GM19467 (cell line): Measurements from ENCODE around the gene ASS1.

Experiments used
- ATAC-seq: cut with Tn5 transposase; IDR thresholded peaks from one replicate; pipeline ENCODE4 v1.9.1; 2021; ENCODE audit warnings: mild to moderate bottlenecking, moderate library complexity; ENCODE audit not compliant: unreplicated experiment

ASS1 gene

DNA sequence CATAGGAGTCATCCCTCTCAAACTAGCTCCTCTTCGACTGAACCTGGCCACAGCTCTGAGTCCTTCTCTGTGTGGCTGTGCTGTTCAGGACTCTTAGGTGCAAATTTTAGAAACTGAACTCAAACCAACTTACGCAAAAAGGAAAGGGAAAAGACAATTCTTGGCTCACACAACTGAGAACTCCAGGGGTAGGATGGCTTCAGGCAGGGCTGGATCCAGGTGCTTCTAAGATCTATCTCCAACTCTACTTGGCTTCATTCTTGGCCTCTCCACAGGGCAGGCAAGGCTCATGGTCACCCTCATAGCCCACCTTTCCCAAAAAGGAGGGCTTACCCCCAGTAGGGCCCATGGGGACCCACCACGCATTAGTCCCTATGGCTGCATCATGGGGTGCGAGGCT lies 8.1 kb downstream of the ASS1 start:
- ATAC-seq: no peak

DNA sequence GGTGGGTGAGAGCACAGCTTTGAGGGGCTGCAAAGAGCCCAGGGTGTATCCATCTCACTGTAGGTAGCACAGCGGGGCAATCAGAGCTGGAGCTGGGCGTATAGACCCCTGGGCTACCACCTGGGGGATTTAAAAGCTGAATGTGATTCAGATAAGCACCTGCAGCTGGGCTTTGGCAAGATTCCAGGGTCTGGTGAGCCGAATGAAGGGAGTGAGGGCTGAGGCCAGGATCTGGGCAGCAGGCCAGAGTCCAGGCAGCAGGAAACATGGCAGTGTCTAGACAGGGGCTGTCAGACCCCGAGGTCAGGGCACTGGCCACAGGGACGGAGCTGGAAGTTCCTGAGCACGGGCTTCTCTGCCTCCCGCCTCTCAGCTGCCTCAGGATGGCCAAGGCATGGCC lies 8.7 kb downstream of the ASS1 start:
- no peak for ATAC-seq

DNA sequence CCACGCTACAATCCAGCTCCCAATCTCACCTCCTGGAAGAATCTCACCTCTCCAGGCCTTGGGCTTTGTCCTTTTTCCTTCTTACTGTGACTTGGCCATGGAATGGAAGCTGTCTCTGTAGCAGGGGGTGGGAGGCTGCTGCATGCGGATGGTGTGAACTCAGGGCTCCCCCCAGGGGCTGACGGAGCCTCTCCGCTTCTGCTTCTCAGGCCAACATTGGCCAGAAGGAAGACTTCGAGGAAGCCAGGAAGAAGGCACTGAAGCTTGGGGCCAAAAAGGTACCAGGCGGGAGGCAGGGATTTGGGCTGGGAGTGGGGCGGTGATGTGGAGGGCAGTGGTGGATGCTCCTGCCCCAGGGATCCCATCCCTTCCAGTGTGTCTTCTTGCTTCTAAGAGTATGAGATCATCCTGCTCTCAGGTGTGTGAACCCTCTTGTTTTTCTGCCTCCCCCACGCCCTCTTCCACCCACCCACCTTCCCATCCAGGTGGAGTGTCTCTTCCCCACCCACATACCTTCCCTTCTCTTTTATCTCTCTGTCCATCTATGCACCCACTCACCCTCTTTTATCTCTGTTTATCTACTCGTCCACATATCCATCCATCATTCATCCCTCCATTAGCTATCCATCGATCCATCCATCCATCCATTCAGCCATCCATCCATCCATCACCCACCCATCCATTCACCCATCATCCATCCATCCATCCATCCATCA lies 9.5 kb downstream of the ASS1 start:
- no peak for ATAC-seq

DNA sequence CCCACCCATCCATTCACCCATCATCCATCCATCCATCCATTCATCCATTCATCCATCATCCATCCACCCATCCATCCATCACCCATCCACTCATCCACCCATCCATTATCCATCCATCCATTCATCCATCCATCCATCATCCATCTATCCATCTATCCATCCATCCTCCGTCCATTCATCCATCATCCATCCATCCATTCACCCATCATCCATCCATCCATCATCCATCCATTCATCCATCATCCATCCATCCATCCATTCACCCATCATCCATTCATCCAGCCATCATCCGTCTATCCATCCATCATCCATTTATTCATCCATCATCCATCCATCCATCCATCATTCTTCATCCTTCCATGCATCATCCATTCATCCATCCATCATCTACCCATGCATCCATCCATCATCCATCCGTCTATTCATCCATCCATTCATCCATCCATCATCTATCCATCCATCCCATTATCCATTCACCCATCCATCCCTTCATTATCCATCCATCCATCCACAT lies 10.1 kb downstream of the ASS1 start:
- no peak for ATAC-seq

DNA sequence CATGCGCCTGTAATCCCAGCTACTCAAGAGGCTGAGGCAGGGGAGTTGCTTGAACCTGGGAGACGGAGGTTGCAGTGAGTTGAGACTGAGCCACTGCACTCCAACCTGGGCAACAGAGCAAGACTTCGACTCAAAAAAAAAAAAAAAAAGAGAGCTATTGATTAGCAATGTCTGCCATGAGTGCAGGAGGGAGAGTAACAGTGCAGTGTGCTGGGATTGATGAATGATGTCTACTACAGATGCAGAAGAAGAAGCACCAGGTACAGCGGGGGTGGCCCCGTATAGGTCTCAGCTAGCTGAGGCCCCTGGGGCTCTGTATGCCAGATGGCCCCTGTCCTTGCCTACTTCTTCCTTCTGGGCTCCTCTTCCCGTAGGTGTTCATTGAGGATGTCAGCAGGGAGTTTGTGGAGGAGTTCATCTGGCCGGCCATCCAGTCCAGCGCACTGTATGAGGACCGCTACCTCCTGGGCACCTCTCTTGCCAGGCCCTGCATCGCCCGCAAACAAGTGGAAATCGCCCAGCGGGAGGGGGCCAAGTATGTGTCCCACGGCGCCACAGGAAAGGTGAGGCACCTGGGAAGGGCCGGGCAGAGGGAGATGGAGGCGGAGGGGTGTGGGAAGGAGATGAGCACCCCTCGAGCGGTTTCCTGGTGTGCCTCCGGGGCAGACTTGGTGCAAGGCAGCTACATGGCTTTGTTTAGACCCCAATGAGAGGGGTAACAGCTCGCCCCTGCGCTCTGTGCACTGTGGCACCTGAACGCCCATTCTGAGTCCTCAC lies 13.5 kb downstream of the ASS1 start:
- ATAC-seq: no peak

DNA sequence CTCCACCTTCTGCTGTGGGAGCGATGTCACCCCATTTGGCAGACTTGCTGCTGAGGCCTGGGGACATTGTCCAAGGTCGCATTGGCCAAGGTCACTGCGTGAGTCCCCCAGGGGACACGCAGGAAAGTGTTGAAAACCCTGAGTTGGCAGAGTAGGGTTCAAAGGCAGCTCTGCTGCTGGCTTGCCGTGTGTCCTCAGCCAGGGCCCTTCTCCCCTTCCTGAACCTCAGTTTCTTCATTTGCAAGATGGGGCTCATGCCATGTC lies 14.0 kb downstream of the ASS1 start:
- ATAC-seq: no peak

DNA sequence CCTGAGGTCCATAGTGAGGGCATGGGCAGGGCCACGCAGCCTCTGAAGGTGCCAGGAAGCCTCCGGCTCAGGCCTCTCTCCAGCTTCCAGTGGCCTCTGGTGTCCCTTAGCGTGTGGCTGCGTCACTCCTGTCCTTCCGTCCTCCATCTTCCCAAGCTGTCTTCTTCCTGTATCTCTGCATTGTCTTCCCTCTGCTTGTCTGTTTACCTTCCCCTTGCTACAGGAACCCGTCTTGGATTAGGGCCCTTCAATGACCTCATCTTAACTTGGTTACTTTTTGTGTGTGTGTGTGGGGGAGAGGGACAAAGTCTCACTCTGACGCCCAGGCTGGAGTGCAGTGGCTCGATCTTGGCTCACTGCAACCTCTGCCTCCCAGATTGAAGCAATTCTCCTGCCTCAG lies 14.4 kb downstream of the ASS1 start:
- ATAC-seq: no peak

DNA sequence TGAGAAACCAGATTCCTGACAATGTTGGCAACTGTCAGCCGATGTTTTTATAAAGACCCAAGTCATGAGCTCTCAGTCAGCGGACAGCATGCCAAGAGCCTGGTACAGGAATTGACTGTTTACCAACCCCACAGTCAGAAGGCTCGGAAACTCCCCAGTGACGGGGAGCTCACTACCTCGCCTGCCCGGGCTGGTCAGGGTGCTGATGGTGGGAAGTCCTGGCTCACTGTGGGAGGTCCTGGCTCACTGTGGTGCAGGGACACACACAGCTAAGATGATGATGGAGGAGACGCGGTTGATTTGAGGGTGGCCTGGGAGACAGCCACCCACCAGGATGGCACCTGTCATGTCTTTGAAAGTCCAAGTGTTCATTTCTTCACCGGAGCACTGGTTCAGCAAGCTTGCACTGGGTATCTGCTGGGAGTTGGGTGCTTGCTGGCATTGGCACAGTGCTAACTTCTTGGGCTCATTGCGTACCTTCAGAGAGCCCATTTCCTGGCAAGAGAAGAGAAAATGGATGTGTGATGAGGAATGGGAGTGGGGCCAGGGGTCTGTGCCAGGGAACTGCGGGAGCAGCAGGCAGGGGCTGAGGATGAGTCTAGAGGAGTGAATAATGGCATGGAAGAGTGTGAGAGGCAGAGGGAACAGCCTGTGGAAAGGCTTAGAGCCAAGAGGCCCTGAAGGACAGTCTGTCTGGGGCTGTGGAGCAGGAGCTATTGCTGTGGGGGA lies 15.3 kb downstream of the ASS1 start:
- no peak for ATAC-seq

DNA sequence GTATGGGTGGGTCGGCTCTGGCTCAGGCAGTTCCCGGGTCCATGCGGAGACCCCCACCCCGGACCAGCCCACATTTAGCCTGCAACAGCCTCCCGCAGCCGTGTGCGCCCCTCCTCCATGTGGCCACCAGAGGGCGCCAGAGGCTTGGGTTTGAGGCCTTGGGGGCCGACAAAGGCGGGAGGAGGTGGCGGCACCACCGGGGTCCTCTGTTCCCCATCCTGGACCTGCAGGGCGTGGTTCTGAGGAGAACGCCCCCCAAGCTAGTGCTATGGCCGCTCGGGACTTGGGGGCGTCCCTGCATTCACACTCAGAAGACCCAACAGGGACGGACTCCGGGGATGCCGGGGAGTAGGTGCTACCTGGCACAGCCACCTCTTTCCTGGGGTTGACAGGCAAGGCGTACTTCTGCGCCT lies 16.5 kb downstream of the ASS1 start:
- no peak for ATAC-seq

DNA sequence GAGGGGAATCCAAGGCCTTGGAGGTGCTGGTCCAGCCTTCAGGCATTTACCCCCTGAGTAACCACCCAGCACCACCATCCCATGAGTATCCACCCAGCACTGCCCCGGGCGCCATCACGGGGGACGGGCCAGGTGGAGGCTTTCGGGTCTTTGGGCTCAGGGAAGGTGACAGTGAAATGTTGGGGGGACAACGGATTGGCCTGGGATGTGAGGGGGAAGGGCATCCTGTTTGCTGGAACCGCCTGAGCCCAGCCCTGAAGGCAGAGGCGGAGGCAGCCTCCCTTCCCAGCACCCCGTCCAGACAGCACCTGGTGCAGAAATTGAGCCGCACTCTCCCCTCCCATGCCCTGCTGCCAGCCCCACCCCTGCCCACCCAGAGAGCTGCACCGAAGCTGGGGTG lies 17.0 kb downstream of the ASS1 start:
- no peak for ATAC-seq

DNA sequence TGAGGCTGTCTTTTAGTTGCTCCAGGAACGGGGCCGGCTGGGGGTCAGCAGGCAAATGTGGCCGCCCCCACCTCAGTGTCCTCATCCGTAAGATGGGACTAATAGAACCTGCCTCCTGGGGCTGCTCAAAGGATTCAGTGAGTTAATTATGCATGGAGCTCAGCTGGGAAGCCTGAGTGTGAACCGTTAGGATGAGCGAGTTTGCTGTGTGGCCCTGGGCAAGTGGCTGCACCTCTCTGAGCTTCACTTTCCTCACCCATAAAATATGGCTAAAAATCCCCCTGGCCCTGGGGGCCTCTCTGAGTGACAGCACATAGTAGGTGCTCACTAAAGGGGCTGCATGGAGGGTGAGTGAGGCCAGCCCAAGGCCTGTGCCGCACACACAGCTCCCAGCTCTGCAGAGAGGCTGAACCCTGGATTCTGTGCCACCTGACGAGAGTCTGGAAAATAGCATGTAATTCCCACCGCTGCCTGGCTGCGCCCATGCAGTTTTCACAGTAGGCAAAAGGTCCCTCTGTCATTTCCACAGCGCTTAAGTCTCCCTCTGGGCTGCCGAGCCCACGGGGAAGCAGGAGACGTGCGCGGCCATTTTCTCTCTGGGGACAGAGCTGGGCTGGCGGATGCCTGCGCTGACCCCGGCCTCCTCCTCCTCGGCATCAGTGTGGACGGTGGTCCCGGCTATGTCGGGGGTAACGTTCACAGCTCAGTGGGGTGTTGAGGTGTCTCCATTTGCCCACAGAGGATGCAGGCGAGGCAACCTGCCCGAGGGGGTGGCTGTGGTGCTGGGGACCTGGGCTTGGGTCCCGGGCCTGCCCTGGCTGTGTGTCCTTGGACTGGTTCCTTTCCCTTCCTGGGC lies 18.2 kb downstream of the ASS1 start:
- ATAC-seq: no peak

DNA sequence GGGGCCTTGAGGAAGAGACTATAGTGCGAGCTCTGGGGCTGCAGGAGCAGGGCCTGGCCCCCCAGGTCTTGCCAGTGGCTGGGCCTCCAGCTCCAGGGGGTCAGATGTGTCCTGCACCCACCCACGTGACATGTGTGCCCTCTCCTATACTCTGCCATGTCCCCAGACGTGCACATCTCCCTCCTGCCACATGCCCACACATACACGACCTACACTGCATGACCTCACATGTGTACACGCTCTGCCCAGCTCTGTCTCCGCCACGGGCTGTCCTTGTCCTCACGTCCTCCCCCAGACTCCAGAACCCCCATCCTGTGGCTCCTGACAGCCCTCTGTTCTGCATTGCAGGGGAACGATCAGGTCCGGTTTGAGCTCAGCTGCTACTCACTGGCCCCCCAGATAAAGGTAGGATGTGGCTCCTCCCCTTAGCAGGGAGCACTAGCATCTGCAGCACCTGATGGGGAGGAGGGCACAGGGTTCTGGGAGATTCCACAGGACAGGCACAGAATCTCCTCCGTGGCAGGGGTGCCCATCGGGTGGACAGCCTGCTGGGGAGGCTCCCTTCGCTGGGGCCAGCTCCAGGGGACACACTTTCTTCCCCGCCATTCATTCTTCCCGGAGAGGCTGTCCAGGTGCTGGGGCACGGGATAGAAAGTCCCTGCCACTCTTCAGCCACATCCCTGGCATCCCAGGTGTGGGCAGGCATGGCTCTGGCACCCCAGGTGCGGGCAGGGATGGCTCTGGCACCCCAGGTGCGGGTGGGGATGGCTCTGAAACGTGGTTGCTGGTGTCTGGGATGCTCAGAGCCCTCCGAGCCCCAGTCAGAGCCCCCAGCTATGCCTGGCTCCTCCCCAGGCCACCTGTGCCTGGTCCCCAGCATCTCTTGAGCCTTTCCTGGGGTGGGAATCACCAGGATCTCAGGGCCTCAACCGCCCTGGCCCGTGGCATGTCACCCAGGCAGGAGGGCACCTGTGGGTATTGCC lies 19.3 kb downstream of the ASS1 start:
- no peak for ATAC-seq

DNA sequence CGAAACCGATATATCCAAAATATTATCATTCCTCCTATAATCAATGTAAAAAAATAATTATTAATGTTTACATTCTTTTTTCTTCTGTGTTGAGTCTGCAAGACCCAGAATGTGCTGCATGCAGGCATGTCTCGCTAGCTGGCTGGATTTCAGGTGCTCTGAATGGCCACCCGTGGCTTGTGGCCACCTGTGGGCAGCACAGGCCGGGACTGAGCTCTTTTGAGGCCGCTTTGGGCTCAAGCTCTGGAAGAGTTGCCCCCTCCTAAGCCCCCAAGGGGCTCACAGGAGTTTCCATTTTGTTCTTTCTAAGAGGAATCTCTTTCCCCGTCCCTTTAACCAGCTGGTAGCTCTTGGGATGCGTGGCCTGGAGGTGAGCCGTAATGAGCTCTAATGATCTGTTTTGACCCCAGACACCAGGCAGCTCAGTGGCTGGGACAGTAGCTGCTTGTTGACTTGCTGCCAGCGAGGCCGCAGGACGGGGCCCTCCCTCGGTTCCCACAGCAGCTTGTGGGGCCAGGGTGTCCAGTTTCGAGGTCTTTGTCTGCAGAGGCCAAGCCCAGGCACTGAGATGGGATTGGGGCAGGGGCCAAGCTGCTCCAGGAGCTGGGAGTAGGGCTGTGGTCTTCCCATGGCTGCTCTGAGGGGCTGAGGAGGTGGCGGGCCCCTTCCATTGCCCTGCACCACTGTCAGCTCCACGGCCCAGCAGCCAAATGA lies 20.8 kb downstream of the ASS1 start:
- ATAC-seq: no peak

DNA sequence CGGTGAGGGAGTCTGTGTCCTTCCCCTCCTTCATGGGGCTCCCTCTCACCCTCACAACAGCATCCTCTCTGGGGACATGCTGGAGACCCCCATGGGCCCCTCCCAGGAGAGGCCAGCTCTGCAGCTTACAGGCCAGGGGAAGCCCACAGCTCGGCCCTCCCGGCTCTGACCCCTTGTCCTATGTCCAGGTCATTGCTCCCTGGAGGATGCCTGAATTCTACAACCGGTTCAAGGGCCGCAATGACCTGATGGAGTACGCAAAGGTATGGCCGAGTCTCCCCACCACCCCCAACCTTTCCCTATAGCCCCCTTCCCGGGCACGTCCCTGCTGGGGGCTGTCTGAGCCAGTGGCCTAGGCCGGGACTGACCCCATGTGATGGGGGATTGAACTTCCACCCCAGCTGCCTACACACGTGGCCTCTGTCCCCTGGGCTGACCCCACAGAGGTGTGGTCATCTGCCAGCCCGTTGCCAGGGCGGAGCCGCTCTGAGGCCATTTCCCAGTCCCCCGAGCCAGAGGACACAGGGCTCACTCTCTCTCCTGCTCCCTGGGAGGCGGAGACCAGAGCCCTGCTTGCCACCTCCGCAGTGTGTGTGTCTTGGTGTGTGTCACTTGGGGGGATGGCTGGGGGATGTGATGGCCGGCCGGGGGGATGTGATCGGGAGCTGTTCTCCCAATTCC lies 21.9 kb downstream of the ASS1 start:
- ATAC-seq: no peak

DNA sequence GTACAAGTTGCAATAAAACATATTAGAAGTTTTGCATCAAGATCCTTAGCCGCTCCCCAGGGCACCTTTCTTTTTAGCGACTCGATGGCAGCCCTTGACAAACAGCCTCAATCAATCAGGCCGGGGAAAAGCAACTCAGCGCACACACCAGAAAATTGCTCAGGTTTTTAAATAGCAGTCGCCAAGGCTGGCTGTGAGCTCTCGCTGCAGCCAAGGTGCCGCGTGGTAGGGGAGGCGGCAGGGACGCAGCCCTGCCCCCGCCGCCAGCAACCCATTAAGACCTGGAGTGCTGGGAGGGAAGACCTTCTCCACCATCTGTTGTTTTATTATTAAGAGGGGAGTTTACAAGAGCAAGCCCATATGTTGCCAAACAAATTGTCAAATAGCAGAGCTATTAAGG lies 22.6 kb downstream of the ASS1 start:
- no peak for ATAC-seq

DNA sequence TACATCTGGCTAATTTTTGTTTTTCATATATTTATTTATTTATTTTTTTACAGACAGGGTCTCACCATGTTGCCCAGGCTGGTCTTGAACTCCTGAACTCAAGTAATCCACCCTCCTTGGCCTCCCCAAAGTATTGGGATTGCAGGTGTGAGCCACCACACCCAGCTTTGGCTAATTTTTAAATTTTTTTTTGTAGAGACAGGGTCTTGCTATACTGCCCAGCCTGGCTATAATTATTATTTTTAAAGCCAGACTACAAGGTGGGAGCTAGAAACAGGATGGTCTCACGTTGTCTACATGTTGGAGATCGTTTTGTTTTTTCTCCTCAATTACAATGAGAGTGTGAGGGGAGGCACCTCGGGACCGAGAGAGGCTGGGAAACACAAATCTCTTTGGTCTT lies 23.8 kb downstream of the ASS1 start:
- no peak for ATAC-seq

DNA sequence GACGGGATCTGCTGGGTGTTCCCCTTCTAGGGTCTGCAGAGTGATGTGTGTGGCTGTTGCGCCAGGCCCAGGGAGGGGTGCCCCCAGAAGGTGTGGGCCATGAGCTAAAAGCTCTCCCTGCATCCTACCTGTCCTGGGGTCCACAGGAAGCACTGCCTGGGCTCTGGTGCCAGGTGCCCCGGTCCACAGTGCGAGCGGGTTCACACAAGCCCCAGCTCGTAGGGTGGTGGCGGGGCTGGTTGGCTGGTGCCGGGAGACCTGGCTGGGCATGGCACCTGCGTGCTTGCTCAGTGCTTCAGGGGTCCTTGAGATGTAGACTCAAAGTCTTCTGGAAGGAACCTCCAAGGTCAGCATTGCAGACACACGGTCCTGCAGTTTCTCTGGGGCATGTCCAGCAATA lies 25.5 kb downstream of the ASS1 start:
- no peak for ATAC-seq

DNA sequence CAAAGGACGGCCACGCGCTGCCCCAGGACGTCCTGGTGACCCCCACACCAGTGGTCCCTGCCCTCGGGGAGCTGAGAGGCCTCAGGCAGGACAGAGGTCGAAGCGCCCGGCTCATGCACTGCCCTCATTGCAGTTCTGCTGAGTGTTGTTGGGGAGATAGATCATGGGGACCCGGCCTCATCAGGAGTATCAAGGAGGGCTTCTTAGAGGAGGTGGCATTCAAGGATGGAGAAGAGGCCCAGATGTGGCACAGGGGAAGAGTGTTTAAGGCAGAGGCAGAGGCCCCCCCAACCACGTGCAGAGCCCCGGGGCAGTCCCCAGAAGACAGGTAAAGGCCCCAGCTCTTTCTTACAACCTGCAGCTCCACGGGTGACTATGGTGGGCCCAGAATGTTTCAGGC lies 26.2 kb downstream of the ASS1 start:
- ATAC-seq: no peak
